K562 (cell line): Measurements from ENCODE around the gene CHAT. TPM values are rescaled to one million over a fixed set of nuclear protein-coding genes. Genes with fewer than 3 reads are reported as not detected.

Source experiments
- ATF1 ChIP-seq, 2 experiments: fragments of 450-650 bp in 1 of 2; IDR thresholded peaks; 2 replicates each; pipeline ENCODE4 v1.6.1; 2016; ENCODE audit warnings: missing compliant biosample characterization in 1 of 2, missing genetic modification characterization in 1 of 2
- CBFA2T2 ChIP-seq: fragments of 450-650 bp; conservative IDR thresholded peaks from 2 replicates; pipeline ENCODE4 v1.6.1; 2017; ENCODE audit warnings: mild to moderate bottlenecking
- CBX1 ChIP-seq: sonication (generic); IDR thresholded peaks from 2 replicates; pipeline ENCODE4 v1.6.1; 2016; ENCODE audit warnings: antibody characterized with exemption, low read depth, mild to moderate bottlenecking
- HMBOX1 ChIP-seq: sonication (generic); IDR thresholded peaks from 2 replicates; pipeline ENCODE4 v1.6.1; 2016
- HMG20A ChIP-seq: fragments of 450-650 bp; formaldehyde crosslinking; conservative IDR thresholded peaks from 2 replicates; pipeline ENCODE4 v1.4.0; 2020; ENCODE audit warnings: mild to moderate bottlenecking, mixed read lengths
- JUND ChIP-seq, 2 experiments: IDR thresholded peaks; 2 replicates in 1 of 2; 3 replicates in 1 of 2; pipeline ENCODE4 v1.6.1; 2011; ENCODE audit warnings: borderline replicate concordance in 2 of 2, low read depth in 2 of 2, low read length in 2 of 2, improper control_type of control experiment in 1 of 2, missing biosample characterization in 1 of 2, missing genetic modification characterization in 1 of 2, missing genetic modification reagents in 1 of 2
- KAT8 ChIP-seq: fragments of 450-650 bp; IDR thresholded peaks from 2 replicates; pipeline ENCODE4 v1.6.1; 2016; ENCODE audit warnings: low read depth, mild to moderate bottlenecking
- OTX1 ChIP-seq: fragments of 450-650 bp; formaldehyde crosslinking; IDR thresholded peaks from 2 replicates; pipeline ENCODE4 v1.4.0; 2022; ENCODE audit warnings: mild to moderate bottlenecking
- PHF21A ChIP-seq: fragments of 450-650 bp; IDR thresholded peaks from 2 replicates; pipeline ENCODE4 v1.6.1; 2017; ENCODE audit warnings: low read depth, borderline replicate concordance
- RFX1 ChIP-seq: fragments of 450-650 bp; IDR thresholded peaks from 2 replicates; pipeline ENCODE4 v1.6.1; 2016; ENCODE audit warnings: mild to moderate bottlenecking, moderate library complexity
- TOE1 ChIP-seq, 2 experiments: fragments of 450-650 bp in 1 of 2; sonication (generic) in 1 of 2; formaldehyde crosslinking in 1 of 2; IDR thresholded peaks; 2 replicates each; pipeline versions ENCODE4 v1.7.1 to v1.8.0; 2016 to 2022; ENCODE audit warnings: borderline replicate concordance in 2 of 2, mild to moderate bottlenecking in 2 of 2, antibody characterized with exemption in 1 of 2, inconsistent platforms in 1 of 2, low read depth in 1 of 2, missing genetic modification reagents in 1 of 2, moderate library complexity in 1 of 2
- USF2 ChIP-seq: sonication (generic); formaldehyde crosslinking; IDR thresholded peaks from 2 replicates; pipeline ENCODE4 v1.5.0; 2020; ENCODE audit warnings: missing genetic modification reagents
- ZBTB17 ChIP-seq: fragments of 450-650 bp; formaldehyde crosslinking; IDR thresholded peaks from 2 replicates; pipeline ENCODE4 v1.4.0; 2020; ENCODE audit warnings: mild to moderate bottlenecking
- ZBTB43 ChIP-seq: sonication (generic); formaldehyde crosslinking; IDR thresholded peaks from 2 replicates; pipeline ENCODE4 v1.8.0; 2023; ENCODE audit warnings: mild to moderate bottlenecking, missing genetic modification reagents
- ZNF280A ChIP-seq: fragments of 450-650 bp; IDR thresholded peaks from 2 replicates; pipeline ENCODE4 v1.6.1; 2018; ENCODE audit warnings: mild to moderate bottlenecking, low read depth; ENCODE audit not compliant: partially characterized antibody
- ZNF445 ChIP-seq: fragments of 250-450 bp; sonication (Bioruptor Pico); IDR thresholded peaks from 2 replicates; pipeline ENCODE4 v1.4.0; 2020; ENCODE audit warnings: low read depth, mild to moderate bottlenecking, moderate library complexity
- ZNF695 ChIP-seq: fragments of 450-650 bp; formaldehyde crosslinking; IDR thresholded peaks from 2 replicates; pipeline ENCODE4 v1.4.0; 2020; ENCODE audit warnings: mild to moderate bottlenecking, moderate library complexity
- ZSCAN29 ChIP-seq: fragments of 450-650 bp; IDR thresholded peaks from 2 replicates; pipeline ENCODE4 v1.6.1; 2017
- polyA plus RNA-seq, 8 experiments: library from polyadenylated mRNA; depleted of rRNA in 4 of 8; stranded (reverse) in 5 of 8; unstranded in 3 of 8; fragments of >200 nt; fragmentation: Nextera tagmentation in 2 of 8; fragmentation: Illumina TruSeq in 1 of 8; extraction: Ambion mirVana in 2 of 8; extraction: Trizol in 1 of 8; gene quantifications; 2 replicates each; pipeline versions ENCODE4 v1.2.1 to v1.2.3, GENCODE V29; 2011 to 2014; ENCODE audit warnings: inconsistent platforms in 1 of 8, missing spikeins in 1 of 8
- total RNA-seq, 7 experiments: library from RNA; depleted of rRNA in 6 of 7; stranded (reverse); fragments of >200 nt in 6 of 7; fragmentation: Illumina TruSeq in 2 of 7; extraction: Trizol in 2 of 7; gene quantifications; 2 replicates each; pipeline versions ENCODE4 v1.2.1 to v1.2.3, GENCODE V29; 2011 to 2021; ENCODE audit warnings: low replicate concordance in 1 of 7
- TF ChIP-seq, protein P1 (sequence below), 2 experiments: fragments of 450-650 bp; IDR thresholded peaks; 2 replicates each; pipeline ENCODE4 v1.6.1; 2018; ENCODE audit warnings: mild to moderate bottlenecking in 2 of 2, low read depth in 1 of 2; ENCODE audit not compliant: partially characterized antibody in 2 of 2

Gene CHAT
- total and polyA plus RNA-seq, 9 of the 15 experiments (the other 6 are each of a cell fraction or from before 2014, with no cell fraction given), result not detected

GRCh38 chr10:49679480-49679893 lies 65.7 kb downstream of the CHAT start, which contains the start of gene C10orf53 (continued):
- TF ChIP-seq ZNF445 (CRISPR knock-in tag) (no peak), ZNF695 (CRISPR knock-in tag) (no peak), HMBOX1 (no peak), ZBTB43 (CRISPR knock-in tag) (no peak), USF2 (peak; percentile 98), RFX1 (peak; percentile 71), ZSCAN29 (no peak), OTX1 (CRISPR knock-in tag) (no peak), TOE1 (IDR thresholded peaks at IDR 0.05; ENCODE audit: borderline replicate concordance) (peak; percentile 95), TOE1 (CRISPR knock-in tag; IDR thresholded peaks at IDR 0.05; ENCODE audit: borderline replicate concordance, low read depth) (no peak), ATF1 (CRISPR knock-in tag; IDR thresholded peaks at IDR 0.05) (no peak), ATF1 (tag; IDR thresholded peaks at IDR 0.05) (0 out of 2 replicates have a peak, but pooled peaks have one; percentile 15), JUND (IDR thresholded peaks at IDR 0.05; ENCODE audit: borderline replicate concordance, low read depth, low read length) (no peak), JUND (tag; IDR thresholded peaks at IDR 0.05; ENCODE audit: borderline replicate concordance, low read depth, low read length) (no peak), KAT8 (no peak), CBX1 (no peak), CBFA2T2 (peak; percentile 61), ZBTB17 (CRISPR knock-in tag) (no peak), PHF21A (no peak), ZNF280A (no peak), HMG20A (CRISPR knock-in tag) (no peak)
- TF ChIP-seq, protein P1, sequence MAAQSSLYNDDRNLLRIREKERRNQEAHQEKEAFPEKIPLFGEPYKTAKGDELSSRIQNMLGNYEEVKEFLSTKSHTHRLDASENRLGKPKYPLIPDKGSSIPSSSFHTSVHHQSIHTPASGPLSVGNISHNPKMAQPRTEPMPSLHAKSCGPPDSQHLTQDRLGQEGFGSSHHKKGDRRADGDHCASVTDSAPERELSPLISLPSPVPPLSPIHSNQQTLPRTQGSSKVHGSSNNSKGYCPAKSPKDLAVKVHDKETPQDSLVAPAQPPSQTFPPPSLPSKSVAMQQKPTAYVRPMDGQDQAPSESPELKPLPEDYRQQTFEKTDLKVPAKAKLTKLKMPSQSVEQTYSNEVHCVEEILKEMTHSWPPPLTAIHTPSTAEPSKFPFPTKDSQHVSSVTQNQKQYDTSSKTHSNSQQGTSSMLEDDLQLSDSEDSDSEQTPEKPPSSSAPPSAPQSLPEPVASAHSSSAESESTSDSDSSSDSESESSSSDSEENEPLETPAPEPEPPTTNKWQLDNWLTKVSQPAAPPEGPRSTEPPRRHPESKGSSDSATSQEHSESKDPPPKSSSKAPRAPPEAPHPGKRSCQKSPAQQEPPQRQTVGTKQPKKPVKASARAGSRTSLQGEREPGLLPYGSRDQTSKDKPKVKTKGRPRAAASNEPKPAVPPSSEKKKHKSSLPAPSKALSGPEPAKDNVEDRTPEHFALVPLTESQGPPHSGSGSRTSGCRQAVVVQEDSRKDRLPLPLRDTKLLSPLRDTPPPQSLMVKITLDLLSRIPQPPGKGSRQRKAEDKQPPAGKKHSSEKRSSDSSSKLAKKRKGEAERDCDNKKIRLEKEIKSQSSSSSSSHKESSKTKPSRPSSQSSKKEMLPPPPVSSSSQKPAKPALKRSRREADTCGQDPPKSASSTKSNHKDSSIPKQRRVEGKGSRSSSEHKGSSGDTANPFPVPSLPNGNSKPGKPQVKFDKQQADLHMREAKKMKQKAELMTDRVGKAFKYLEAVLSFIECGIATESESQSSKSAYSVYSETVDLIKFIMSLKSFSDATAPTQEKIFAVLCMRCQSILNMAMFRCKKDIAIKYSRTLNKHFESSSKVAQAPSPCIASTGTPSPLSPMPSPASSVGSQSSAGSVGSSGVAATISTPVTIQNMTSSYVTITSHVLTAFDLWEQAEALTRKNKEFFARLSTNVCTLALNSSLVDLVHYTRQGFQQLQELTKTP (IDR thresholded peaks at IDR 0.05; ENCODE audit: low read depth in 1 of 2, partially characterized antibody in 2 of 2), result no peak
